ENCODE measurements around the gene OTOA. TPM values are rescaled to one million over a fixed set of nuclear protein-coding genes. Genes with fewer than 3 reads are reported as not detected.

The OTOA gene
- total RNA-seq, 1 donor from 2014 or later, result not detected

DNA sequence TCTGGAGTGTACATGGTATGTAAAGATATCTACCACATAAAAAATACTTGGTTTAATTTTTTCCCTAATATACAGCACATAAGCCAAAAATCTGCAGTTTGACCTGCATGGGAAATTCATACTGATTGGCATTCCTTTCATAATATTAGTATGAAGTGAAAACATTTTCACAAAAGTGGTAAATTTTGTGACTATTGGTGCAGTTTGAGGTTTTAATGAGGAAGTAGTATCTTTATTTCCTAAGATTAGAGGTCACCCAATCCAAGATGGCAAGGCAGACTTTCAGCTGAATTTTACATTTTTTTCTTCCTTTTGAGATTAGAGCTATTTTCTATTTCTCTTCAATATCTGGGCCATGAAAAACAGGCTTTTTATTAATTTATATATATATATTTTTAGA is 43.2 kb upstream of the OTOA start:
- Histone ChIP-seq H3K4me3 (no peak overlapping the region), H3K4me1 (no peaks in the 10 kb centered on the region), H3K27me3 (no peaks in the 10 kb centered on the region), H3K27ac (no peak overlapping the region), H3K36me3 (peaks cover 0 to 16% of the 10 kb centered on the region in 2 donors), H3K9me3 (no peaks in the 10 kb centered on the region)
- intact Hi-C loops (cut with DNase I), result no loop called here
- no peak for TF ChIP-seq POLR2A (IDR thresholded peaks at IDR 0.05)
- TF ChIP-seq, protein P1, sequence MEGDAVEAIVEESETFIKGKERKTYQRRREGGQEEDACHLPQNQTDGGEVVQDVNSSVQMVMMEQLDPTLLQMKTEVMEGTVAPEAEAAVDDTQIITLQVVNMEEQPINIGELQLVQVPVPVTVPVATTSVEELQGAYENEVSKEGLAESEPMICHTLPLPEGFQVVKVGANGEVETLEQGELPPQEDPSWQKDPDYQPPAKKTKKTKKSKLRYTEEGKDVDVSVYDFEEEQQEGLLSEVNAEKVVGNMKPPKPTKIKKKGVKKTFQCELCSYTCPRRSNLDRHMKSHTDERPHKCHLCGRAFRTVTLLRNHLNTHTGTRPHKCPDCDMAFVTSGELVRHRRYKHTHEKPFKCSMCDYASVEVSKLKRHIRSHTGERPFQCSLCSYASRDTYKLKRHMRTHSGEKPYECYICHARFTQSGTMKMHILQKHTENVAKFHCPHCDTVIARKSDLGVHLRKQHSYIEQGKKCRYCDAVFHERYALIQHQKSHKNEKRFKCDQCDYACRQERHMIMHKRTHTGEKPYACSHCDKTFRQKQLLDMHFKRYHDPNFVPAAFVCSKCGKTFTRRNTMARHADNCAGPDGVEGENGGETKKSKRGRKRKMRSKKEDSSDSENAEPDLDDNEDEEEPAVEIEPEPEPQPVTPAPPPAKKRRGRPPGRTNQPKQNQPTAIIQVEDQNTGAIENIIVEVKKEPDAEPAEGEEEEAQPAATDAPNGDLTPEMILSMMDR (IDR thresholded peaks at IDR 0.05), result no peak
- no peak for TF ChIP-seq POLR2AphosphoS5 (IDR thresholded peaks at IDR 0.05; ENCODE audit: insufficient read depth in 1 of 2, low read depth in 1 of 2)
- DNase-seq (ENCODE audit: extremely low spot score in 2 of 2), result no peak

DNA sequence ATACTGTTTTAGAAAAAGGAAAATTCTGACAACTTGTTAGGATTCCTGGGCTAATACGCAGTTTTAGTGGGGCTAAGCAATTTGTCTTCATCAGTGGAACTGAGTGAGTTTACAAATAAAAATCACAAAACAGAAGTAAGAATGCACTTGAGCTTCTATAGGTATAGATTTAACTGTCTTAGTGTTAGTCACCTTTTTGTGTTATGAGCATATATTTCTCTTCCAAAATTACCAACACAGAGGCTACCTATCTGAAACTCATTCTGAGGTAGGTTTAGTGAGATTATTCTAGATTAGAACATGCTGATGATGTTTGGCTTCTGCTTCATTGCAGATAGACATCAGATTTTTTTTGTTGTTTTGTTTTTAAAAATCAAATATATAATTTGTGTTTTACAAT is 41.2 kb upstream of the OTOA start:
- H3K27me3 ChIP-seq, result no peaks in the 10 kb centered on the region
- no peak for DNase-seq (ENCODE audit: extremely low spot score in 2 of 2)
- H3K27ac ChIP-seq, result no peak overlapping the region
- no peaks in the 10 kb centered on the region for H3K9me3 ChIP-seq
- TF ChIP-seq, protein P1 (IDR thresholded peaks at IDR 0.05), result no peak
- TF ChIP-seq POLR2AphosphoS5 (IDR thresholded peaks at IDR 0.05; ENCODE audit: insufficient read depth in 1 of 2, low read depth in 1 of 2), result no peak
- no peak for TF ChIP-seq POLR2A (IDR thresholded peaks at IDR 0.05)
- peaks cover 0 to 17% of the 10 kb centered on the region in 2 donors for H3K36me3 ChIP-seq
- intact Hi-C loops (cut with DNase I), result no loop called here
- peaks cover 8% of the 10 kb centered on the region for H3K4me1 ChIP-seq
- no peak overlapping the region for H3K4me3 ChIP-seq

DNA sequence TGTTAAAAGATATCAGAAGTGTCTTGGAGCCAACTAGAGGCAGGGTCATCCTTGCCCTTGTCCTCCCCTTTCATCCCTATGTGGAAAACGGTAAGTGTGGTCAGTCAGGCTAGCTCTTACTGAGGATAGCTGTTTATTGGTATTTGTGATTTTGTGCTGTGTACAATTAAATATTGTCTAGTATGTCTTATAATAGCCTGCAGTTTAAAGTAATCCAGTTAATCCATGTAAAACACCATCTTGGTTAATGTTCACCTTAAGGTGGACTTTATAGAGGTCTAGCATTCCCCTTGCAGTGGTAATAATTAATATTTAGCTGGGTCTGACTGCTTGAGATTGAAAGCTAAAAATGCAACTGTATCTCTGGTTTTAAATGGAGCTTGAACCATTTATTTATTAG is 38.7 kb upstream of the OTOA start:
- no peaks in the 10 kb centered on the region for H3K27me3 ChIP-seq
- DNase-seq (ENCODE audit: extremely low spot score in 2 of 2), result no peak
- H3K4me3 ChIP-seq, result no peak overlapping the region
- peaks cover 13% of the 10 kb centered on the region for H3K4me1 ChIP-seq
- no peak for TF ChIP-seq POLR2AphosphoS5 (IDR thresholded peaks at IDR 0.05; ENCODE audit: insufficient read depth in 1 of 2, low read depth in 1 of 2)
- TF ChIP-seq, protein P1 (IDR thresholded peaks at IDR 0.05), result no peak
- TF ChIP-seq POLR2A (IDR thresholded peaks at IDR 0.05), result no peak
- H3K27ac ChIP-seq, result no peak overlapping the region
- peaks cover 0 to 34% of the 10 kb centered on the region in 2 donors for H3K36me3 ChIP-seq
- H3K9me3 ChIP-seq, result no peaks in the 10 kb centered on the region
- intact Hi-C loops (cut with DNase I), result no loop called here

DNA sequence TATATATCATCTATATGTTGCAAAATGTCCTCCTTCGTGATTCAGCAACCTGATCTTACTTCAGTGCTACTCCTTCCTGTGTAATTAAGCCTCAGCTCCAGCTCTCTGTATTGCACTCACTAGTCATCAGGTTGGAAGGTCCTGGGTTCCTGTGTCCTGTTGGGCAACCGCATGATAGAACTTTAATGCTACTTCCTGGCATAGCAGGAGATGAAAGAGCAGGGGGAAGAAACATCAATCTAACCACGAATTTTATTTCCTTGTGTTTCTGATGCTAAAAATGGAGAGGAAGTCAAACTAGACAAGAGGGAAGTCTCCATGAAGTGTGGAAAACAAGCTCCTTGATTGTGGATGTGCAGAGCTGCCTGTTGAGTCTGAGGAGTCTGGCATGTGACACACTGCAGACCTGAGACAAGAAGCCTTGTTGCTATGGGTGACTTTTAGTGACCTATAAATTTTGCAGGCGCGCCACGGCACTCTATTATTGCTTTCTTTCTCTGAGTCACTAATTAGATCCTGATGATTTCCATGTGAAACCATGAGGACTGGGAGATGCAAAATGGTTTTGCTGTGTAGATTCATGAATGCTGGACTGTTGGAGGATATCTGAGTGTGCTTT is 37.0 kb upstream of the OTOA start:
- peaks cover 0 to 34% of the 10 kb centered on the region in 2 donors for H3K36me3 ChIP-seq
- DNase-seq (ENCODE audit: extremely low spot score in 2 of 2), result no peak
- H3K27ac ChIP-seq, result peak overlapping the region; percentile 67
- H3K27me3 ChIP-seq, result no peaks in the 10 kb centered on the region
- intact Hi-C loops (cut with DNase I), result no loop called here
- TF ChIP-seq POLR2A (IDR thresholded peaks at IDR 0.05) (no peak), POLR2AphosphoS5 (IDR thresholded peaks at IDR 0.05; ENCODE audit: insufficient read depth in 1 of 2, low read depth in 1 of 2) (peak; percentile 19 to 26)
- TF ChIP-seq, protein P1 (IDR thresholded peaks at IDR 0.05), result no peak
- peaks cover 13% of the 10 kb centered on the region for H3K4me1 ChIP-seq
- H3K4me3 ChIP-seq, result no peak overlapping the region
- H3K9me3 ChIP-seq, result no peaks in the 10 kb centered on the region

DNA sequence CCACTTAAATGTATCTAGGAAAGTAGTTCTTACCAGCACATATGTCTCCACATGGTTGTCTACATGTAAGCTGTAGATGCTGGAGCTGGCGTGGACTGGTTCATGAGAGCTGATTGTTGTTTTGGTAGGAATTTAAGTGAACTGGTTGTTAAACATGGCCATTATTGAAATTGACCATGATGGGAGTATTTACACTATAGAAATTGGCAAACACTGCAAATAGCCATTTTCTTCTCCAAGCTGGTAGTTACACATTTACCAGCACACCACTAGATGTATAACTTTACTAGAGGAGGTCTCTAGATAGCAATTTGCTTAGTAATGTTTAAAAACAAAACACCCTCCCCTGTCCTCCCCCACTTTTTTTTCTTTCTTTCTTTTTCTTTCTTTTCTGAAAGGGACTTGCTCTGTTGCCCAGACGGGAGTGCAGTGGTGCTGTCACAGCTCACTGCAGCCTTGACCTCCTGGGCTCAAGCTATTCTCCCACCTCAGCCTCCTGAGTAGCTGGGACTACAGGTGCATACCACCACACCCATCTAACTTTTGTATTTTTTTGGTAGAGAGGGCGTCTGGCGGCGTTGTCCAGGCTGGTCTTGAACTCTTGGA is 35.5 kb upstream of the OTOA start:
- no peak for DNase-seq (ENCODE audit: extremely low spot score in 2 of 2)
- intact Hi-C loops (cut with DNase I), result no loop called here
- Histone ChIP-seq H3K27me3 (no peaks in the 10 kb centered on the region), H3K4me1 (peaks cover 13% of the 10 kb centered on the region), H3K4me3 (no peak overlapping the region), H3K27ac (peak overlapping the region; percentile 70), H3K36me3 (peaks cover 0 to 32% of the 10 kb centered on the region in 2 donors), H3K9me3 (no peaks in the 10 kb centered on the region)
- TF ChIP-seq, protein P1 (IDR thresholded peaks at IDR 0.05), result no peak
- no peak for TF ChIP-seq POLR2A (IDR thresholded peaks at IDR 0.05)
- no peak for TF ChIP-seq POLR2AphosphoS5 (IDR thresholded peaks at IDR 0.05; ENCODE audit: insufficient read depth in 1 of 2, low read depth in 1 of 2)

All from vagina (tissue), 2 donors.